Upper lobe of left lung (tissue), 6 donors: ENCODE data around the gene VCP. TPM values are rescaled to one million over a fixed set of nuclear protein-coding genes. Genes with fewer than 3 reads are reported as not detected.

Source experiments
- ATAC-seq, 2 donors: fragments of 200-7000 bp; cut with Tn5 transposase; one replicate each; pipeline ENCODE4 v1.9.1; 2022; ENCODE audit warnings: mild to moderate bottlenecking in 2 of 2, moderate library complexity in 2 of 2; ENCODE audit not compliant: low FRiP score in 2 of 2
- DNase-seq, 2 donors: peaks; one replicate each; pipeline ENCODE4 v3.0.0-alpha.2; 2019 to 2020
- H3K27ac ChIP-seq, 4 donors: fragments of 200-600 bp; sonication (generic); one replicate each; pipeline ENCODE4 v1.5.1; 2016 to 2019
- H3K27me3 ChIP-seq, 4 donors: fragments of 200-600 bp; sonication (generic); one replicate each; pipeline ENCODE4 v1.5.1; 2017 to 2019
- H3K36me3 ChIP-seq, 4 donors: fragments of 200-600 bp; sonication (generic); one replicate each; pipeline ENCODE4 v1.5.1; 2016 to 2019
- H3K4me1 ChIP-seq, 4 donors: fragments of 200-600 bp; sonication (generic); one replicate each; pipeline ENCODE4 v1.5.1; 2018 to 2019
- H3K4me3 ChIP-seq, 4 donors: fragments of 200-600 bp; sonication (generic); one replicate each; pipeline ENCODE4 v1.5.1; 2017 to 2019; ENCODE audit warnings: mild to moderate bottlenecking in 2 of 4, moderate library complexity in 1 of 4
- H3K9me3 ChIP-seq, 4 donors: fragments of 200-600 bp; sonication (generic); one replicate each; pipeline ENCODE4 v1.5.1; 2018 to 2019
- EP300 ChIP-seq, 4 donors: sonication (generic); formaldehyde crosslinking; IDR thresholded peaks; one replicate each; pipeline ENCODE4 v1.5.1; 2017; ENCODE audit warnings: antibody characterized with exemption in 4 of 4, control low read depth in 2 of 4
- POLR2A ChIP-seq, 4 donors: fragments of 450-650 bp; IDR thresholded peaks; one replicate each; pipeline ENCODE4 v1.5.1; 2016 to 2017; ENCODE audit warnings: antibody characterized with exemption in 4 of 4, mild to moderate bottlenecking in 2 of 4
- POLR2AphosphoS5 ChIP-seq, 2 donors: sonication (generic); formaldehyde crosslinking; IDR thresholded peaks; one replicate each; pipeline ENCODE4 v1.5.1; 2017; ENCODE audit warnings: antibody characterized with exemption in 2 of 2
- WGBS, 2 donors: methylation state at CpG; one replicate each; pipeline ENCODE4 v1.1.5; 2017 to 2018; 5-methylcytosine and 5-hydroxymethylcytosine counted together
- total RNA-seq, 6 donors: library from RNA; depleted of rRNA in 4 of 6; stranded (reverse); fragments of >200 nt in 4 of 6; gene quantifications; one replicate each; pipeline versions ENCODE4 v1.1.0 to v1.2.1, GENCODE V29; 2016 to 2021
- TF ChIP-seq, protein P1 (sequence below), 6 experiments: fragments of 450-650 bp in 4 of 6; fragments of 200-600 bp in 2 of 6; sonication (generic) in 2 of 6; IDR thresholded peaks; one replicate each; pipeline ENCODE4 v1.5.1; 2016 to 2019; ENCODE audit warnings: antibody characterized with exemption in 6 of 6
- donor health status: DM: no; HTN: no; CAD: no; lungs with moderate emphysema.
- donor health status: DM: no; HTN: yes; CAD: no; lungs with severe emphysema.

VCP gene
- total RNA-seq = 100 to 1,000 TPM; 170 to 215 (median 189) TPM

DNA sequence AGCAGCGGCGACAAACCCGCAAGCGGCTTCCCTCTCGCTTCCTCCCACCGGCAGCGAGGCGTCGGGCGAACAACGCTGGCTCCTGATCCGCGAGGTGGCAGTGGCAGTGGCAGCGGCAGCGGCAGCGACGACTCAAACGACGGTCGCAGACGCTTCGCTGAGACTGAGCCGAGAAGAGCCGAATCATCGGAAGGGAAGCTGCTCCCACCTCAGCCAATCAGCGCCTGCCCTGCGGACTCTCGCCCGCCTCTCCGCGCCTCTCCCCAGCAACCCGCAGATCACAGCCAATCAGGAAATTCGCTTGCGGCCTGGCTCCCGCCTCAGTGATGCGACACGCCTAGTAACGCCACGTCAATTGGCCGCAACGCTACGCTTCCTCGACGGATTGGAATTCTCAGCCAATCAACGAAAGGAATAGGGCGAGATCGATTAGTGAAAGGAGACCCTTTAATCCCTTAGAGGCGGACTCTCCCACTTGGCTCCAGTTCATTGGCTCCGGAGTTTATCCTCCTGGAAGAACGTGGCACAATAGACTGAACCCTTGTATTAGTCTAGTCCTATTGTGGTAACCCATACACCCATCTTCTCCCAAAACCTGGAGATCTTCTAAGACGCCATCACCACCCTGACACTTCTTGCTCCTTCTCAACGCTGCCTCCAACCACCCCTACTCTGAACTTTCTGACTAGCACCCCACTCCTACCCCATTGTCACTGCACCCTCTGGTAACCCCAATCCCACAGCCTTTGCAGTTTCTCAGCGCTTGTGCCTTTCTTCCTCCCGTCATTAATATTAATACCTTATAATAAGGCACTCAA, at the start of gene VCP:
Gene VCP (minus strand): TSS at position 165 of the 818 bp plus-strand sequence. CDS start 272 bp downstream, outside the sequence.
- H3K27ac ChIP-seq = peak within 1 kb of the TSS; percentile 99 to 100 (median 100)
- H3K9me3 ChIP-seq = no peaks in the 10 kb centered on the region
- DNase-seq (peak; percentile 97 to 98), ATAC-seq (peak; percentile 97)
- 6 to 8% methylated on average over 31 to 41 of the region's 54 CpGs for WGBS, 2 donors
- TF ChIP-seq, protein P1, sequence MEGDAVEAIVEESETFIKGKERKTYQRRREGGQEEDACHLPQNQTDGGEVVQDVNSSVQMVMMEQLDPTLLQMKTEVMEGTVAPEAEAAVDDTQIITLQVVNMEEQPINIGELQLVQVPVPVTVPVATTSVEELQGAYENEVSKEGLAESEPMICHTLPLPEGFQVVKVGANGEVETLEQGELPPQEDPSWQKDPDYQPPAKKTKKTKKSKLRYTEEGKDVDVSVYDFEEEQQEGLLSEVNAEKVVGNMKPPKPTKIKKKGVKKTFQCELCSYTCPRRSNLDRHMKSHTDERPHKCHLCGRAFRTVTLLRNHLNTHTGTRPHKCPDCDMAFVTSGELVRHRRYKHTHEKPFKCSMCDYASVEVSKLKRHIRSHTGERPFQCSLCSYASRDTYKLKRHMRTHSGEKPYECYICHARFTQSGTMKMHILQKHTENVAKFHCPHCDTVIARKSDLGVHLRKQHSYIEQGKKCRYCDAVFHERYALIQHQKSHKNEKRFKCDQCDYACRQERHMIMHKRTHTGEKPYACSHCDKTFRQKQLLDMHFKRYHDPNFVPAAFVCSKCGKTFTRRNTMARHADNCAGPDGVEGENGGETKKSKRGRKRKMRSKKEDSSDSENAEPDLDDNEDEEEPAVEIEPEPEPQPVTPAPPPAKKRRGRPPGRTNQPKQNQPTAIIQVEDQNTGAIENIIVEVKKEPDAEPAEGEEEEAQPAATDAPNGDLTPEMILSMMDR (IDR thresholded peaks at IDR 0.05) = peak in 1 of 6 experiments; percentile 17
- TF ChIP-seq POLR2A (IDR thresholded peaks at IDR 0.05) (peak; percentile 36 to 96 (median 89)), EP300 (IDR thresholded peaks at IDR 0.05) (peak in 1 of 4 donors; percentile 45), POLR2AphosphoS5 (IDR thresholded peaks at IDR 0.05) (peak; percentile 90 to 93)
- H3K4me1 ChIP-seq = peaks cover 31 to 39% (median 36%) of the 10 kb centered on the region in 4 donors
- peaks cover 4 to 19% (median 7%) of the 10 kb centered on the region in 4 donors for H3K36me3 ChIP-seq
- peak within 1 kb of the TSS; percentile 80 to 99 (median 89) for H3K4me3 ChIP-seq
- no peaks in the 10 kb centered on the region for H3K27me3 ChIP-seq

DNA sequence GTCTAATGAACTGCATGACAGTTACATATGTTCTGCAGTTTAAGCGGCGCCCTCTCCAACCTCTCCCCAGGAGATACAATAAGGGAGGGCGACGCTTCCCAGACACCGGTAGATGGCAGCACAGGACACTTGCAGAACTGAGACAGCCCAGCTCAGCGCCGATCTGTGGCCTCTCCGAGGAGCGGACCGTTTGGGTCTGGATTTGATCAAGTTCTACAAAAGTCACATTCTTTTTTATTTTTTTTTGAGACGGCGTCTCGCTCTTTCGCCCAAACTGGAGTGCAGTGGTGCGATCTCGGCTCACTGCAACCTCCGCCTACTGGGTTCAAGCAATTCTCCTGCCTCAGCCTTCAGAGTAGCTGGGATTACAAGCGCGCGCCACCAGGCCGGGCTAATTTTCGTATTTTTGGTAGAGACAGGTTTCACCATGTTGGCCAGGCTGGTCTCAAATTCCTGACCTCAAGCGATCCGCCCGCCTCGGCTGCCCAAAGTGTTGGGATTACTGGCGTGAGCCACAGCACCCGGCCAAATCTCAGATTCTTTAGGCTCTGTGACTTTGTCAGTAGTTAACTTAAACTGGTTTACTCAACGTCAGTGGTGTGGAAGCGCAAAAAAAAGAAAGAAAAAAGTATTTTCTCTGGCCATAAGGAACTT, 44.6 kb upstream of the VCP start:
- peak overlapping the region; percentile 46 to 95 (median 80) for H3K27ac ChIP-seq
- ATAC-seq (peak; percentile 86 to 94), DNase-seq (peak; percentile 60 to 96)
- H3K9me3 ChIP-seq = no peaks in the 10 kb centered on the region
- WGBS, 2 donors = 29% methylated on average over 29 to 30 of the region's 30 CpGs
- H3K4me1 ChIP-seq = peaks cover 36 to 48% (median 42%) of the 10 kb centered on the region in 4 donors
- H3K27me3 ChIP-seq = no peaks in the 10 kb centered on the region
- peak overlapping the region in 3 of 4 donors; percentile 59 to 81 (median 69) for H3K4me3 ChIP-seq
- no peak for TF ChIP-seq EP300 (IDR thresholded peaks at IDR 0.05)
- TF ChIP-seq, protein P1 (IDR thresholded peaks at IDR 0.05) = peak; percentile 83 to 93 (median 91)
- TF ChIP-seq POLR2AphosphoS5 (IDR thresholded peaks at IDR 0.05) = no peak
- TF ChIP-seq POLR2A (IDR thresholded peaks at IDR 0.05) = no peak
- H3K36me3 ChIP-seq = no peaks in the 10 kb centered on the region

DNA sequence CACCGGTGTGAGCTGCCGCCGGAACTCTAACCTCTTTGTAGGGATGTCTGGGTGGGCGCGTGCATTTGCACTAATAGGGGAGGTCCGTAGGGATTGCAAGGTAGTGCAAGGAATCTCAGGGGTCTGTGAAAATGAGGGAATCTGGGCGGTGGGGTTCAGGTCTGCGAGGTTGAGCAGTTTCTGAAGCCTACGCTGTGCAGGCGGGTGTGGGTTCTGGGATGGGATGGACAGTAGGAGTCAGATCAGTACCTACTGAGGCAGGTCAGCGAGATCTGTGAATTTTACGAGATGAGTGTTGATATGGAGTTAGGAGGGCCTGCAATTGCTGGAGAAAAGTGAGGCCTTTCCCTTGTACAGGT, 44.1 kb upstream of the VCP start:
- WGBS, 2 donors = 0% methylated on average over 12 of the region's 12 CpGs

DNA sequence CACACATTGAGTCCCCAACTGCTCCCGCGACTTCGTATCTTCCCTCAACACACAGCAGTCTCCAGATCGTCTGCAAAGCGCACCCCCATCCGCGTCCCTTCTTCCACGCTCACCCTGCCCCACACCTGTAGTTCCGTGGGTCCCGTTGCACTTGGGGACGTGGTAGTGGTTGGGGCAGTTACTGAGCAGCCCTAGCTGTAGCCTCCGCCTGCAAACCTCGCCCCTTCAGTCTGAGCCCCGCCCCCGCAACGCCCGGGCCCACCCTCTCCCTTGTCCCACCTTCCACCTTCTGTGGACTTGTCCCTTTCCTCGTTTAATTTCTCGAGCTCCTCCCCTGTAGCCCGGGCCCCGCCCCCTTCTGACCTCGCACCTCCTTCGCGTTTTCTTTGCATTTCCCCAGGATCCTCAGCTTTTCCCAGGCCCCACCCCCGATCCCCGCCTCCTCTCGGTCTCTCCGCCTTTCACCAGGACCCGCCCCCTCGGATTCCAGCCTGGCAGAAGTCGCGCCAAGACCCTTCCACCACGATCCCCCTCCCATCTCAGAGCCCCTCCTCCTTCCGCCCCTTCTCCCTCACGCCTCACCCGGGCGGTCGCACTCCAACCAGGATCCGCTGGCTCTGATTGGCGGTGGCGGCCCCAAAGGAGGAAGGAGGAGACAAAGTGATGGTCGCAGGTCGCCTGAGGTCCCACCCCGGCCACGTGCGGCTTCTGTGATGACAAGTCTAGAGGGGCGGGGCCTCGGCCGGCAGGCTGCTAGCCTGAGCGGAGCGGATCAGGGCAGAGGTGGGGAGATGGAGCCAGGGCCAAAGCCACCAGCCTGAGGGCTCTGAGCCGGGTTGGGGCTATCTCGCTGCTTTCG, 43.5 kb upstream of the VCP start, which contains the start of gene ATOSB:
Gene ATOSB (minus strand): TSS at position 183 of the 859 bp plus-strand sequence. CDS start 7,588 bp downstream, outside the sequence.
- TF ChIP-seq POLR2A (IDR thresholded peaks at IDR 0.05) = peak in 3 of 4 donors; percentile 22 to 84 (median 75)
- TF ChIP-seq EP300 (IDR thresholded peaks at IDR 0.05) = peak in 1 of 4 donors; percentile 10
- peak; percentile 40 to 75 for TF ChIP-seq POLR2AphosphoS5 (IDR thresholded peaks at IDR 0.05)
- TF ChIP-seq, protein P1 (IDR thresholded peaks at IDR 0.05) = peak in 1 of 6 experiments; percentile 14

More for the DNA sequence above, 44.1 kb upstream of the VCP start:
- Histone ChIP-seq H3K36me3 (no peaks in the 10 kb centered on the region), H3K4me1 (peaks cover 40 to 53% (median 46%) of the 10 kb centered on the region in 4 donors), H3K27me3 (no peaks in the 10 kb centered on the region), H3K4me3 (peak overlapping the region; percentile 43 to 81 (median 64)), H3K9me3 (no peaks in the 10 kb centered on the region), H3K27ac (peak overlapping the region; percentile 88 to 98 (median 94))
- TF ChIP-seq POLR2A (IDR thresholded peaks at IDR 0.05) (no peak), EP300 (IDR thresholded peaks at IDR 0.05) (no peak), POLR2AphosphoS5 (IDR thresholded peaks at IDR 0.05) (no peak)
- TF ChIP-seq, protein P1 (IDR thresholded peaks at IDR 0.05) = no peak
- ATAC-seq = no peak
- DNase-seq = no peak

More for the DNA sequence above, 43.5 kb upstream of the VCP start, which contains the start of gene ATOSB:
- H3K4me3 ChIP-seq = peak within 1 kb of the TSS; percentile 43 to 81 (median 64)
- H3K9me3 ChIP-seq = no peaks in the 10 kb centered on the region
- ATAC-seq = peak; percentile 74 to 93
- H3K27me3 ChIP-seq = no peaks in the 10 kb centered on the region
- DNase-seq = peak; percentile 99
- H3K27ac ChIP-seq = peak within 1 kb of the TSS; percentile 88 to 98 (median 94)
- H3K36me3 ChIP-seq = no peaks in the 10 kb centered on the region
- H3K4me1 ChIP-seq = peaks cover 41 to 56% (median 48%) of the 10 kb centered on the region in 4 donors
- 1% methylated on average over 47 to 51 of the region's 54 CpGs for WGBS, 2 donors
